Peyer's patch (tissue), 4 donors: Measurements from ENCODE around the gene BSX. TPM values are rescaled to one million over a fixed set of nuclear protein-coding genes. Genes with fewer than 3 reads are reported as not detected.

Source experiments
- DNase-seq, 3 donors: peaks; one replicate each; pipeline ENCODE4 v3.0.0-alpha.2; 2017 to 2019
- H3K27ac ChIP-seq, 4 donors: fragments of 200-600 bp; sonication (generic); one replicate each; pipeline ENCODE4 v1.5.1; 2016 to 2019
- H3K27me3 ChIP-seq, 2 donors: fragments of 200-600 bp; sonication (generic); one replicate each; pipeline ENCODE4 v1.5.1; 2019
- H3K36me3 ChIP-seq, 3 donors: fragments of 200-600 bp; sonication (generic); one replicate each; pipeline ENCODE4 v1.5.1; 2016 to 2019
- H3K4me1 ChIP-seq, 4 donors: fragments of 200-600 bp; sonication (generic); one replicate each; pipeline ENCODE4 v1.5.1; 2016 to 2019
- H3K4me3 ChIP-seq, 4 donors: fragments of 200-600 bp; sonication (generic); 1 replicate in 3 of 4; 2 replicates in 1 of 4; pipeline ENCODE4 v1.5.1; 2016 to 2019; ENCODE audit warnings: mild to moderate bottlenecking in 1 of 4
- H3K9me3 ChIP-seq, 4 donors: fragments of 200-600 bp; sonication (generic); one replicate each; pipeline ENCODE4 v1.5.1; 2016 to 2019; ENCODE audit warnings: mild to moderate bottlenecking in 1 of 4
- POLR2A ChIP-seq, 2 donors: fragments of 450-650 bp; IDR thresholded peaks; one replicate each; pipeline ENCODE4 v1.5.1; 2017; ENCODE audit warnings: antibody characterized with exemption in 2 of 2, mild to moderate bottlenecking in 2 of 2, moderate library complexity in 2 of 2
- total RNA-seq, 4 donors: library from RNA; depleted of rRNA; stranded (reverse); fragments of >200 nt; gene quantifications; one replicate each; pipeline ENCODE4 v1.1.0, GENCODE V29; 2016
- TF ChIP-seq, protein P1 (sequence below), 6 experiments: fragments of 450-650 bp in 4 of 6; fragments of 200-600 bp in 2 of 6; sonication (generic) in 1 of 6; IDR thresholded peaks; one replicate each; pipeline ENCODE4 v1.5.1; 2017 to 2019; ENCODE audit warnings: antibody characterized with exemption in 6 of 6, mild to moderate bottlenecking in 3 of 6, moderate library complexity in 1 of 6

BSX gene
- total RNA-seq, 4 donors from 2014 or later, result not detected

DNA sequence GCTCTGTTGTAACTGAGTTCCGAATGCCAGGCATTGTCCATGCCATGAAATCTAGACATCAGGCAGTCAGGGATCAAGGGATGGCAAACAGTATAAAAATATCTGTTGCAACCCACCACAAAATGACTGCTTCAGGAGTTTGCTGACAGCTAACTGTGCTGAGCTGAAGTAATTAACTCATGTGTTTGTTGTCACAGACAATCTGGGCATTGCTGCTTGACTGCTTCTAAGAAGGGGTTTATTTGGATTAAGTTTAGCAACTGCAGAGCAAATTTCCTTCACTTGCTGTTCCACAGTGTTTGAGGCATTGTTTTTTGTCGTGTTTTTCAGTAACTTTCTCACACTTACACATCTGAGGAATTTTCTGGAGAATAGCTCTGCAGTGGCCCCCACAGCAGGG is 30.4 kb downstream of the BSX start:
- no peak overlapping the region for H3K4me3 ChIP-seq
- DNase-seq, result no peak
- H3K27ac ChIP-seq, result no peak overlapping the region
- H3K36me3 ChIP-seq, result no peaks in the 10 kb centered on the region
- H3K4me1 ChIP-seq, result no peaks in the 10 kb centered on the region
- H3K9me3 ChIP-seq, result no peaks in the 10 kb centered on the region
- no peaks in the 10 kb centered on the region for H3K27me3 ChIP-seq
- no peak for TF ChIP-seq POLR2A (IDR thresholded peaks at IDR 0.05)
- TF ChIP-seq, protein P1, sequence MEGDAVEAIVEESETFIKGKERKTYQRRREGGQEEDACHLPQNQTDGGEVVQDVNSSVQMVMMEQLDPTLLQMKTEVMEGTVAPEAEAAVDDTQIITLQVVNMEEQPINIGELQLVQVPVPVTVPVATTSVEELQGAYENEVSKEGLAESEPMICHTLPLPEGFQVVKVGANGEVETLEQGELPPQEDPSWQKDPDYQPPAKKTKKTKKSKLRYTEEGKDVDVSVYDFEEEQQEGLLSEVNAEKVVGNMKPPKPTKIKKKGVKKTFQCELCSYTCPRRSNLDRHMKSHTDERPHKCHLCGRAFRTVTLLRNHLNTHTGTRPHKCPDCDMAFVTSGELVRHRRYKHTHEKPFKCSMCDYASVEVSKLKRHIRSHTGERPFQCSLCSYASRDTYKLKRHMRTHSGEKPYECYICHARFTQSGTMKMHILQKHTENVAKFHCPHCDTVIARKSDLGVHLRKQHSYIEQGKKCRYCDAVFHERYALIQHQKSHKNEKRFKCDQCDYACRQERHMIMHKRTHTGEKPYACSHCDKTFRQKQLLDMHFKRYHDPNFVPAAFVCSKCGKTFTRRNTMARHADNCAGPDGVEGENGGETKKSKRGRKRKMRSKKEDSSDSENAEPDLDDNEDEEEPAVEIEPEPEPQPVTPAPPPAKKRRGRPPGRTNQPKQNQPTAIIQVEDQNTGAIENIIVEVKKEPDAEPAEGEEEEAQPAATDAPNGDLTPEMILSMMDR (IDR thresholded peaks at IDR 0.05), result no peak

DNA sequence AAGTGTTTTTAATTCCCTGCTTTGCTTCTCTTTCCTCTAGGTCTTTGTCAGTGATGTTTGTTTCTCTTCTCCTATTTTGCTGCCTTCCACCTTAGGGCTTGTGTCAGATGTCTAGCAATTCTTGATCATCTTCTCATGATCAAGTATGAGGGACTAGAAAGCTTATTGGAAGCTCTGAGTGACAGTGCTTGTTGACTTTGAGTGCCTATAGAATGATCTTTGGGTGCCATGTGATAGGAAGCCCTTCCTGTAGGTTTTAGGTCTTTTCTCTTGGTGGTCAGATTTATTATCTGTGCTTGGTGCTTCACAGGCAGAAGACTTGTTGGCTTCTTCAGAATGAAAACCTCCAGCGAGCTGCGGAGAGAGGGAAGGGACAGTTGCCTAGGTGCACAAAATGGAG is 43.1 kb downstream of the BSX start:
- Histone ChIP-seq H3K27me3 (no peaks in the 10 kb centered on the region), H3K4me3 (no peak overlapping the region), H3K27ac (no peak overlapping the region), H3K4me1 (no peaks in the 10 kb centered on the region), H3K36me3 (no peaks in the 10 kb centered on the region), H3K9me3 (no peaks in the 10 kb centered on the region)
- DNase-seq, result no peak
- TF ChIP-seq, protein P1 (IDR thresholded peaks at IDR 0.05), result no peak
- no peak for TF ChIP-seq POLR2A (IDR thresholded peaks at IDR 0.05)

DNA sequence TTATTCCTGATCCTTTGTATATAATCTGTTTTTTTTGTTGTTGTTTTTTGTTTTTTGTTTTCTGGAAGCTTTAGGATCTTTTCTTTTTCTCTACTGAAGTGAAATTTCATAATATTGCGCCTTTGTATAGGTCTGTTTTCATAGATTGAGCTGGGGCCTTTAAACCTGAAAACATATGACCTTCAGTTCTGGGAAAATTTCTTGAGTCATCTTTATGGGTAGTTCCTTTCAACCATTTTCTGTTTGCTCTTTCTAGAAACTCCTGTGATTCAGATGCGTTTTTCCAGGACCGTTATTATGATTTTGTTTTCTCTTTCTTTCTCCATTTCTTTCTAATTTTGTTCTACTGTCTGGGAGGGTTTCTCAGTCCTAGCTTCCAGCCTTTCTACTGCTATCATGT is 43.7 kb downstream of the BSX start:
- no peak for DNase-seq
- no peaks in the 10 kb centered on the region for H3K4me1 ChIP-seq
- no peak overlapping the region for H3K27ac ChIP-seq
- no peaks in the 10 kb centered on the region for H3K9me3 ChIP-seq
- H3K36me3 ChIP-seq, result no peaks in the 10 kb centered on the region
- H3K4me3 ChIP-seq, result no peak overlapping the region
- H3K27me3 ChIP-seq, result no peaks in the 10 kb centered on the region
- TF ChIP-seq, protein P1 (IDR thresholded peaks at IDR 0.05), result no peak
- TF ChIP-seq POLR2A (IDR thresholded peaks at IDR 0.05), result no peak

DNA sequence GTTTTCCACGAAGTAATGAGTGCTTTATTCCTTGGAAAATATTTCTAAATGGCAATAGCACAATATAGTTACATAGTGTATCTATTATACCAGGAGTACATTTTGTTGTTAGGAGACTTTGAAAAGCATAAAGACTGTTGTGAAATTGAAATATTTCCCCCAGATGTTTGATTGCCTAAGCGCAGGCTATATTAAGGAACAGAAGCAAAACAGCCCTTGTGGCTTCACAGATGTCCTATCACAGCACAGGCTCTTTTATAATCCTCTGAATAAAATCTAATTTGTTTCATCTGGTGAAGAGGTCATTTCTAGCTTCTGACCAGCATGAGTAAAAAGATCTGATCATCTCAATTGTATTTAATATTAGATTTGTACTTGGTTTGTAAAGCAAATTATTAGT is 48.2 kb downstream of the BSX start:
- no peak overlapping the region for H3K27ac ChIP-seq
- no peaks in the 10 kb centered on the region for H3K27me3 ChIP-seq
- H3K4me3 ChIP-seq, result no peak overlapping the region
- no peaks in the 10 kb centered on the region for H3K9me3 ChIP-seq
- H3K4me1 ChIP-seq, result no peaks in the 10 kb centered on the region
- no peak for TF ChIP-seq POLR2A (IDR thresholded peaks at IDR 0.05)
- TF ChIP-seq, protein P1 (IDR thresholded peaks at IDR 0.05), result no peak
- no peak for DNase-seq
- H3K36me3 ChIP-seq, result no peaks in the 10 kb centered on the region

DNA sequence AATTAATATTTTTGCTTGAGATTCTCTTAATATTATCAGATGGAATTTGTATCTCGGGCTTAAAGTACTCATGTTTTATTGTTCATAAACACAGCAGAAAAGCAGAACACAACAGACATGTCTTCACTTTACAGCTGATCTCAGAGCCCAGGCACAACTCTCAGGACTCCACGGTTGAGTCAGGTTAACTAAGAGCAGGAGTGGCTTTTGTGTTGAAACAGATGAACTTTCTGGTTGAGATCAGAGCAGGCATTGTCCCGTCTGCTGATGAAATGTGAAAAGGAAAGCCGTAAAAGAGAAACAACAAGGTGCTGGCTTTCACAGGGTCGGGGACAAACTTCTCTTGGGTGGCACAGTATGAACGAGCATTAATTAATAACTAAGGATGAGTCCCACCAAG is 50.1 kb downstream of the BSX start:
- Histone ChIP-seq H3K4me1 (no peaks in the 10 kb centered on the region), H3K36me3 (no peaks in the 10 kb centered on the region), H3K9me3 (no peaks in the 10 kb centered on the region), H3K27me3 (no peaks in the 10 kb centered on the region), H3K4me3 (no peak overlapping the region), H3K27ac (no peak overlapping the region)
- TF ChIP-seq, protein P1 (IDR thresholded peaks at IDR 0.05), result no peak
- TF ChIP-seq POLR2A (IDR thresholded peaks at IDR 0.05), result no peak
- DNase-seq, result no peak

Other genes with a start within 250 kb of the BSX start
- gene CRTAM, start 143.3 kb downstream of the BSX start, total RNA-seq, result 1 to 10 TPM in 1 of 4 donors, not detected in 3; 4.4 TPM
- gene JHY, start 99.1 kb downstream of the BSX start, total RNA-seq, result 10 to 100 TPM in 1 of 4 donors, 1 to 10 TPM in 3; 1.8 to 15.7 (median 3.0) TPM
- gene HSPA8, start 80.3 kb upstream of the BSX start, total RNA-seq, result 1,000 to 10,000 TPM in 1 of 4 donors, 100 to 1,000 TPM in 3; 459 to 1,091 (median 728) TPM
- 10 to 100 TPM in 3 of 4 donors, 1 to 10 TPM in 1; 8.4 to 48.7 (median 13.2) TPM for gene CLMP, start 213.4 kb upstream of the BSX start, total RNA-seq